Heart left ventricle (tissue), 13 donors: ENCODE results near the gene UGT1A7.

Source experiments
- CTCF ChIP-seq, 12 donors: fragments of 200-600 bp; sonication (generic) in 4 of 12; IDR thresholded peaks; one replicate each; pipeline versions ENCODE4 v1.5.0 to v1.8.0; 2018 to 2022; ENCODE audit warnings: antibody characterized with exemption in 12 of 12, mild to moderate bottlenecking in 5 of 12
- POLR2A ChIP-seq, 2 donors: fragments of 450-650 bp; IDR thresholded peaks; one replicate each; pipeline ENCODE4 v1.6.1; 2017; ENCODE audit warnings: antibody characterized with exemption in 2 of 2, mild to moderate bottlenecking in 2 of 2, moderate library complexity in 2 of 2
- donor health status: ischemic (EF 13 %, LVEDD 7.1; RV severe dilation, severe dysfunction).
- donor health status: DM: no; HTN: yes; CAD: no.
- donor health status: DM: no; HTN: no; CAD: no.
- donor health status: ischemic (EF 25% LVEDD 6.9; RV normal size, moderate dysfunction).
- donor health status: ischemic (EF 25% LVEDD 5.7; RV mildly dilated, moderate dysfunction).
- donor health status: ischemic (EF 35%, LVEDD 5.7; RV mildly dilated, moderate dysfunction).
- donor health status: nonischemic (EF 11% LVEDD 7.7; RV severe dilation, severe dysfunction).
- donor health status: DM: yes; HTN: yes; CAD: no.
- donor health status: PGD.
- donor health status: ischemic (EF 29% LVEDD 5.4; RV normal size, mild dysfunction).
- donor health status: nonischemic (EF 23%, LVEDD 6.1; RV moderate dilation, normal function).

GRCh38 chr2:233760043-233760442 lies 78.3 kb downstream of the UGT1A7 start, which contains the start of gene UGT1A1:
- TF ChIP-seq CTCF (IDR thresholded peaks at IDR 0.05) = no peak
- no peak for TF ChIP-seq POLR2A (IDR thresholded peaks at IDR 0.05)
